Measurements from ENCODE around the gene CSNK1D. TPM values are rescaled to one million over a fixed set of nuclear protein-coding genes. Genes with fewer than 3 reads are reported as not detected.
A peak's percentile ranks its signal among the peaks of the same experiment; 100 is the strongest.

Gene CSNK1D
- total and polyA plus RNA-seq, 2 donors (not counting 1 experiment from before 2014, with no cell fraction given) = 196 to 241 TPM

GRCh38 chr17:82228278-82228841 is 45.1 kb downstream of the CSNK1D start:
- 1% methylated on average over 58 of the region's 63 CpGs for WGBS (ENCODE audit: insufficient coverage)
- no peaks in the 10 kb centered on the region for H3K27me3 Mint-ChIP-seq
- H3K27me3 ChIP-seq (replicated peaks in 1 of 4; ENCODE audit: control extremely low read depth in 1 of 4, control insufficient read depth in 3 of 4, insufficient read depth in 4 of 4, low read length in 3 of 4) = no peaks in the 10 kb centered on the region
- intact Hi-C loops (cut with micrococcal nuclease) = loop anchor here (1.0 to 2.0 kb wide), 2 partner anchors 12 to 44 kb away; partner anchors contain the start of gene CSNK1D
- peak overlapping the region; percentile 89 to 98 for H3K27ac ChIP-seq (ENCODE audit: low read length in 2 of 2)
- H3K9ac ChIP-seq (ENCODE audit: low read length) = peak overlapping the region; percentile 92
- peaks cover 29 to 46% of the 10 kb centered on the region in 2 donors for H3K4me1 ChIP-seq (ENCODE audit: control insufficient read depth in 2 of 2, insufficient read depth in 2 of 2, low read length in 2 of 2)
- ChIA-PET POLR2A (interaction anchor here (1.0 to 3.2 kb wide), 6 partner anchors 14 to 73 kb away, joined by 3 to 46 read pairs (median 12); partner anchors contain the start of genes CCDC57 and CSNK1D), CTCF (interaction anchor here (2.2 to 2.3 kb wide), 2 partner anchors 13 to 22 kb away, joined by 8 read pairs; no protein-coding TSS in a partner anchor)
- peaks cover 27% of the 10 kb centered on the region for H4K20me1 ChIP-seq (ENCODE audit: control insufficient read depth, insufficient read depth, low read length, poor library complexity, severe bottlenecking)
- H3K27ac Mint-ChIP-seq = peak overlapping the region; percentile 94
- no peaks in the 10 kb centered on the region for H3K9me3 Mint-ChIP-seq (ENCODE audit: insufficient read depth)
- ATAC-seq (ENCODE audit: low read depth) (peak; percentile 55), DNase-seq (peak; percentile 86)
- H3K79me2 ChIP-seq (ENCODE audit: control insufficient read depth, insufficient read depth, low read length) = no peaks in the 10 kb centered on the region
- TF ChIP-seq EZH2 (IDR thresholded peaks at IDR 0.05; ENCODE audit: borderline replicate concordance, insufficient read depth, low read depth, low read length, poor library complexity, severe bottlenecking) (no peak), CTCF (IDR thresholded peaks at IDR 0.05) (no peak)
- H3K36me3 ChIP-seq (replicated peaks in 1 of 2; ENCODE audit: control extremely low read depth in 1 of 2, control insufficient read depth in 1 of 2, extremely low read depth in 1 of 2, insufficient read depth in 2 of 2, low read length in 1 of 2) = no peaks in the 10 kb centered on the region
- H3K4me2 ChIP-seq (replicated peaks; ENCODE audit: low read depth, low read length, poor library complexity, severe bottlenecking) = peak overlapping the region; percentile 99
- H3K9me3 ChIP-seq (ENCODE audit: control extremely low read depth in 1 of 3, control insufficient read depth in 2 of 3, insufficient read depth in 1 of 3, low read length in 2 of 3) = no peaks in the 10 kb centered on the region
- peaks cover 23% of the 10 kb centered on the region for H3K4me1 Mint-ChIP-seq
- peak overlapping the region; percentile 90 for H3K4me3 Mint-ChIP-seq
- peak overlapping the region; percentile 17 to 89 (median 74) for H3K4me3 ChIP-seq (ENCODE audit: control extremely low read depth in 1 of 5, extremely low read depth in 1 of 5, insufficient read depth in 1 of 5, low read depth in 2 of 5, low read length in 4 of 5)
- H2AFZ ChIP-seq (ENCODE audit: insufficient read depth, low read depth, low read length, poor library complexity, severe bottlenecking) = peak overlapping the region; percentile 76

All from B cell (primary cell).